OCI-LY1 (cell line): ENCODE results near the gene EEFSEC.

Experiments used
- H2AFZ ChIP-seq: fragments of 200-600 bp; sonication (generic), shearing (Covaris generic); 2 replicates; pipeline ENCODE4 v1.6.0; 2014; ENCODE audit warnings: antibody characterized with exemption, mild to moderate bottlenecking, low read length
- H3F3A ChIP-seq: fragments of 200-600 bp; sonication (generic), shearing (Covaris generic); 2 replicates; pipeline ENCODE4 v1.6.0; 2014; ENCODE audit warnings: mild to moderate bottlenecking, antibody characterized with exemption, low read length, moderate library complexity; ENCODE audit not compliant: insufficient read depth
- H3K27ac ChIP-seq: fragments of 200-600 bp; sonication (generic); 2 replicates; pipeline ENCODE4 v1.5.1; 2014; ENCODE audit warnings: low read length, mixed run types, mild to moderate bottlenecking, low read depth; ENCODE audit not compliant: poor library complexity, severe bottlenecking
- H3K27me3 ChIP-seq: fragments of 200-600 bp; sonication (generic); 2 replicates; pipeline ENCODE4 v1.6.0; 2014; ENCODE audit warnings: antibody characterized with exemption, mild to moderate bottlenecking, low read length, moderate library complexity; ENCODE audit not compliant: insufficient read depth
- H3K36me3 ChIP-seq: fragments of 200-600 bp; sonication (generic); 2 replicates; pipeline ENCODE4 v1.6.1; 2014; ENCODE audit warnings: mild to moderate bottlenecking, antibody characterized with exemption, low read length, moderate library complexity, mixed read lengths; ENCODE audit not compliant: insufficient read depth
- H3K4me1 ChIP-seq: fragments of 200-600 bp; sonication (generic); 2 replicates; pipeline ENCODE4 v1.5.1; 2014; ENCODE audit warnings: mild to moderate bottlenecking, low read length, moderate library complexity; ENCODE audit not compliant: insufficient read depth, severe bottlenecking
- H3K4me2 ChIP-seq: fragments of 200-600 bp; sonication (generic), shearing (Covaris generic); 2 replicates; pipeline ENCODE4 v1.6.1; 2014; ENCODE audit warnings: low read length
- H3K4me3 ChIP-seq: fragments of 200-600 bp; sonication (generic); 2 replicates; pipeline ENCODE4 v1.5.1; 2014; ENCODE audit warnings: low read length, low read depth, mild to moderate bottlenecking, mixed read lengths; ENCODE audit not compliant: poor library complexity, severe bottlenecking
- H3K79me2 ChIP-seq: fragments of 200-600 bp; shearing (Covaris generic); 2 replicates; pipeline ENCODE4 v1.6.1; 2016; ENCODE audit warnings: mixed run types, low read length, mixed read lengths; ENCODE audit not compliant: insufficient read depth
- H3K9ac ChIP-seq: fragments of 200-600 bp; sonication (generic), shearing (Covaris generic); 2 replicates; pipeline ENCODE4 v1.6.1; 2014; ENCODE audit warnings: mild to moderate bottlenecking, low read length, mixed read lengths
- H3K9me2 ChIP-seq: fragments of 200-600 bp; sonication (generic), shearing (Covaris generic); 2 replicates; pipeline ENCODE4 v1.6.1; 2014; ENCODE audit warnings: low read depth, mild to moderate bottlenecking, low read length, mixed read lengths
- H3K9me3 ChIP-seq: fragments of 200-600 bp; shearing (Covaris generic); 2 replicates; pipeline ENCODE4 v1.6.1; 2014; ENCODE audit warnings: low read length, mixed read lengths
- H4K20me1 ChIP-seq: fragments of 200-600 bp; sonication (generic), shearing (Covaris generic); 2 replicates; pipeline ENCODE4 v1.6.0; 2016; ENCODE audit warnings: mild to moderate bottlenecking, low read length; ENCODE audit not compliant: insufficient read depth
- CTCF ChIP-seq: fragments of 200-600 bp; sonication (generic), shearing (Covaris generic); IDR thresholded peaks from 2 replicates; pipeline ENCODE4 v1.5.1; 2017; ENCODE audit warnings: mild to moderate bottlenecking, antibody characterized with exemption, low read length, moderate library complexity, mixed read lengths
- EZH2 ChIP-seq: fragments of 200-600 bp; sonication (generic), shearing (Covaris generic); IDR thresholded peaks from 2 replicates; pipeline ENCODE4 v1.8.0; 2017; ENCODE audit warnings: borderline replicate concordance, mixed run types, mild to moderate bottlenecking, antibody characterized with exemption, low read length, moderate library complexity, mixed read lengths

EEFSEC gene

GRCh38 chr3:128294999-128295468 is 141.8 kb downstream of the EEFSEC start:
- Histone ChIP-seq H4K20me1 (no peaks in the 10 kb centered on the region), H3K27ac (no peak overlapping the region), H3F3A (no peaks in the 10 kb centered on the region), H3K79me2 (no peaks in the 10 kb centered on the region), H3K9ac (no peak overlapping the region), H3K27me3 (no peaks in the 10 kb centered on the region), H3K9me2 (no peaks in the 10 kb centered on the region), H3K4me1 (no peaks in the 10 kb centered on the region), H3K9me3 (no peaks in the 10 kb centered on the region), H3K4me3 (no peak overlapping the region), H3K4me2 (no peak overlapping the region), H2AFZ (no peak overlapping the region), H3K36me3 (no peaks in the 10 kb centered on the region)
- TF ChIP-seq CTCF, result no peak
- TF ChIP-seq EZH2, result no peak

GRCh38 chr3:128296469-128297251 is 143.4 kb downstream of the EEFSEC start:
- TF ChIP-seq EZH2 (no peak), CTCF (no peak)
- Histone ChIP-seq H3K4me1 (no peaks in the 10 kb centered on the region), H3K36me3 (no peaks in the 10 kb centered on the region), H3K9ac (no peak overlapping the region), H4K20me1 (no peaks in the 10 kb centered on the region), H3F3A (no peaks in the 10 kb centered on the region), H3K9me2 (no peaks in the 10 kb centered on the region), H2AFZ (no peak overlapping the region), H3K27ac (no peak overlapping the region), H3K4me2 (no peak overlapping the region), H3K27me3 (no peaks in the 10 kb centered on the region), H3K4me3 (no peak overlapping the region), H3K9me3 (no peaks in the 10 kb centered on the region), H3K79me2 (no peaks in the 10 kb centered on the region)

GRCh38 chr3:128297401-128298138 is 144.3 kb downstream of the EEFSEC start:
- H3K27ac ChIP-seq, result no peak overlapping the region
- H3K27me3 ChIP-seq, result no peaks in the 10 kb centered on the region
- no peaks in the 10 kb centered on the region for H3K9me2 ChIP-seq
- no peaks in the 10 kb centered on the region for H3K36me3 ChIP-seq
- no peak for TF ChIP-seq EZH2
- no peak for TF ChIP-seq CTCF
- no peaks in the 10 kb centered on the region for H3F3A ChIP-seq
- H3K4me1 ChIP-seq, result no peaks in the 10 kb centered on the region
- no peak overlapping the region for H3K4me3 ChIP-seq
- no peak overlapping the region for H2AFZ ChIP-seq
- no peak overlapping the region for H3K9ac ChIP-seq
- no peak overlapping the region for H3K4me2 ChIP-seq
- H3K9me3 ChIP-seq, result no peaks in the 10 kb centered on the region
- H4K20me1 ChIP-seq, result no peaks in the 10 kb centered on the region
- no peaks in the 10 kb centered on the region for H3K79me2 ChIP-seq
